EL (cell line): ENCODE results near the gene MYBPC2.
A peak's percentile ranks its signal among the peaks of the same experiment; 100 is the strongest.
"Not testable (repeated sequence)": the region's sequence is repeated elsewhere in the genome, so short reads cannot be mapped to it uniquely, and the experiment has no call there.

Experiments used
- DNase-seq: peaks from one replicate; pipeline ENCODE4 v3.0.0-alpha.2; 2016

Gene MYBPC2

DNA sequence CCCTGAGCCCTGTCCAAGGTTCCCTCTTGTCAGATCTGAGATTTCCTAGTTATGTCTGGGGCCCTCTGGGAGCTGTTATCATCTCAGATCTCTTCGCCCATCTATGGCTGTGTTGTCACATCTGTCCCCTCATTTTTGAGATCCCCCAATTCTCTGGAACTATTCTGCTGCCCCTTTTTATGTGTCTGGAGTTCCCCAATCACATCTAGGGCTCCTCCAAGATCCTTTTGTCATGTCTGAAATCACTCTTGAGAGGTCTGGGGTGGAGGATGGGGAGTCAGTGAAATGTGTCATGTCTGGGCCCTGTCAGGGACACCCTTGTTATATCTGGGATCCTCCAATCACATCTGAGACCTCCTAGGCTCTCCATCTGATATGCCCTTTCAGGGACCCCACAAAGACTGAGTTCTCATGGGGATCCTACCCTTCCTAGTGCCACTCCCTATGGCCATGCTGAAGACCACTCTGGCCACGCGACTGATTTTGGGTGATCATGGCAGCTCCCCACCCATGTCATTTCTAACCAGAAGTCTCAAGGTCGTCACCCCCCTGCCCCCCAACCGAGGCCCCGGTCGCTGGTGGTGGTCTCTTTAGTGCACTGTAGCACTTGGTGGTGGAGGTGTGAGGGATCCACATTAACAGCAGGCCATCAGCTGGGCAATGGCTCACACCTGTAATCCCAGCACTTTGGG, 3.8 kb upstream of the MYBPC2 start:
- DNase-seq, result no peak

DNA sequence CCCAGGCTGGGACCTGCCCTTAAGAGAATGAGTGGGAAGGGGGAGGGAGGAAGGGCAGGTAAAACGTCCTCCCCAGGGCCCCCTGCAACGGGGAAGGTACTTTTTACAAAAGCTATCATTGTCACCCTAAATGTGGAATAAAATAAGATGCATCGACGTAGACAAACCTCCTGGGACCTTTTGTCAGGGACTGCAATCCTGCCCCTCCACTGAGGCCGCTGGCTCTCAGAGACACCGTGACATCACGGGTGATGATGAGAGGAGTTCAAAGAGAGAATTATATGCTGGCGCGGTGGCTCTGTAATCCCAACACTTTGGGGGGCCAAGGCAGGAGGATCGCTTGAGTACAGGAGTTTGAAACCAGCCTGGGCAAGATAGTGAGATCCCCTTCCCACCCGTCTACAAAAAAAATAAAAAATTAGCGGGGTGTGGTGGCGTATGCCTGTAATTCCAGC, 1.8 kb upstream of the MYBPC2 start:
- DNase-seq, result no peak

DNA sequence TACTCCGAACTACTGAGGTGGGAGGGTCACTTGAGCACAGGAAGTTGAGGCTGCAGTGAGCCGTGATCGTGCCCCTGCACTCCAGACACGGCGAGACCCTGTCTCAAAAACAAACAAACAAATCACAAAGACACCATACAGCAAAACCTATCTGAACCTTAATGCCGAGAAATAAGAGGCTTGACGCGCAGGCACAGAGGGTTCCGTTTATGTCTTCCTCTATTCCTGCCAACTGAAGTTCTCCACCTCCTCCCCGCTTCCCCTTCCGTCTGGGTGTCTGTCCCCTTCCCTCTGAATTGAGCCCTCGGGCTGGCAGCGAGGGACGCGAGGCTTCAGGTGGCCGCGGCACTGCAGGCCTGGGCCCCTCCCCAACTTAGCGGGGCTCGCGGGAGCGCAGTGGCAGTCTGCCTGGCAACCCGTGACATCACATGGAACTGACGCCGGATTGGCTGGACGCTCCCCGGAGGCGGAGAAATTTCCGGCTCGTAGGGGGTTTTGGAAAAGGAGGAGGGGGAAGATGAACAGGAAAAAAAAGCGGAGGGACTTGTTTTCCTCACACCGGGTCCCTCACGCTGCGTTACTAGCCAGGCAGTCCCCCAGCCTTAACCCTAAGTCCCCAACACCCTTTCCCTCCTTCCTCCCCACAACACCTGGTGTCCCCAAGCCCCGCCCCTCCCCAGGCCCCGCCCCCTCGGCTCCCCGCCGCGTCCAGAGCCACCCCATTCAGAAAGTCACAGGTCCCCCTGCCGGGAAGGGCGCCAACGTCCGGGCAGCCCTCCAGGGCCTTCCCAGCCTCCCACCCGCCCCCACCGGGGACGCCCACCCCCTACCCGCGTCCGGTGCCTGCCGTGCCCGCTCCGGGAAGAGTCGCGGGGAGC, 1.1 kb upstream of the MYBPC2 start:
- peak; percentile 64 for DNase-seq

DNA sequence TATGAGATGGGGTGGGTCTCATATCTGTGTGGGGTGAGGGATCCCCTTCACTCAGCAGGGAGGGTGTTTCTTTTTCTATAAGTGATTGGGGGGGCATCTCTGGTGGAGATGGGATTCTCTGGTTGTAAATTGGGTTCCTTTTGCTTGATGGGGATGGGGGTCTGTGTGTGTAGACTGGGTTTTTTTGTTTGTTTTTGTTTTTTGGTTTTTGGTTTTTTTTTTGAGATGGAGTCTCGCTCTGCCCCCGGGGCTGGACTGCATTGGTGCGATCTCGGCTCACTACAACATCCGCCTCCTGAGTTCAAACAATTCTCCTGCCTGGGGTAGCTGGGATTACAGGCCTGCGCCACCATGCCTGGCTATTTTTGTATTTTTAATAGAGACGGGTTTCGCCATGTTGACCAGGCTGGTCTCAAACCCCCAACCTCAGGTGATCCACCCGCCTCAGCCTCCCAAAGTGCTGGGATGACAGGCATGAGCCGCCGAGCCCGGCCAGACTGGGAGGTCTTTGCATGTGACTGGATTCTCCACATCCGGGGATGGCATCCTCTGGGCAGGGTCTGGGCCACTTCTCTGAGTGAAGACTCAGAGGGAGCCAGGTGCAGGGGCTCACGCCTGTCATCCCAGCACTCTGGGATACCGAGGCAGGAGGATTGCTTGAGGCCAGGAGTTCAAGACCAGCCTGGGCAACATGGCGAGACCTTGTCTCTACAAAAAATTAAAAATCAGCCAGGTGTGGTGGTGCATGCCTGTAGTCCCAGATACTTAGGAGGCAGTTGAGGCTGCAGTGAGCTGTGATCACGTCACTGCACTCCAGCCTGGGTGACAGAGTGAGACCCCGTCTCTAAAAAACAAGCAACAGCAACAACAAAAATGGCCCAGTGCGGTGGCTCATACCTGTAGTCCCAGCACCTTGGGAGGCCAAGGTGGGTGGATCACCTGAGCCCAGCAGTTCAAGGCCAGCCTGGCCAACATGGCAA, 799 bp downstream of the MYBPC2 start:
- no peak for DNase-seq

DNA sequence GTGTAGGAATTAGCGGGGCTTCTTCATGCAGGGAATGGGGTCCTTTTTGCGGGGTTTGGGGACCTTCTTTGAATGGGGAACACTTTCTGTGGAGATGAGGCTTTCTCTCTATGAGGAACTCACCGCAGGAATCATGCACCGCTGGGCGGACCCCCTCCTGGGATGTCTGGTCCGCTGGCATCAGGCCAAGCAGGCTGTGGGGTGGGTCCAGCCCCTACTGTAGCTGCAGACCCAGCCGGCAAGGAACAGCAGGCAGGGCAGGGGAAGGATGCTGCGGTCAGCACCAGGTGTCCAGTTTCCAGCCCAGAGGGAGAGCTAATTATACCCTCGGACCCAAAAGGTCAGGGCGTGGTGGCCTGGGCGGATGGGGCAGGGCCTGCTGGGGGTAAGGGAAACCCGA, 1.8 kb downstream of the MYBPC2 start:
- DNase-seq, result no peak

DNA sequence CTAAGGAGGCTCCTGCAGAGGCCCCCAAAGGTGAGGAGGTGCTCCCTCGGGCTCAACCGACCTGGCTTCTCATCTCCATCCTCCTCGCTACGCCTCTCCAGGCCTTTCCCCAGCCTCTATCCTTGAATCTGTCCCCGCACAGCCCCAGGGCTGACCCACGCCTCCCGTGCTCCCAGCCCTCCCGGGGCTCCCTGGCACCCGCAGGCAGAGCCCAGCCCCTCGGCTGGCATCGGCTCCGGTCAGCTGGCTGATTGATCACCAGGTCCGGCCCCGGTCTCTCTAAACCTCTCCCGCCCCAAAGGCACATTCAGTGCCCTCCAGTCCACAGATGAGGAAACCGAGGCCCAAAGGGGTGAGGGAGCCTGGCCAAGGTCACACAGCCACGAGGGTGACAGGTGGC, 2.5 kb downstream of the MYBPC2 start:
- no peak for DNase-seq

DNA sequence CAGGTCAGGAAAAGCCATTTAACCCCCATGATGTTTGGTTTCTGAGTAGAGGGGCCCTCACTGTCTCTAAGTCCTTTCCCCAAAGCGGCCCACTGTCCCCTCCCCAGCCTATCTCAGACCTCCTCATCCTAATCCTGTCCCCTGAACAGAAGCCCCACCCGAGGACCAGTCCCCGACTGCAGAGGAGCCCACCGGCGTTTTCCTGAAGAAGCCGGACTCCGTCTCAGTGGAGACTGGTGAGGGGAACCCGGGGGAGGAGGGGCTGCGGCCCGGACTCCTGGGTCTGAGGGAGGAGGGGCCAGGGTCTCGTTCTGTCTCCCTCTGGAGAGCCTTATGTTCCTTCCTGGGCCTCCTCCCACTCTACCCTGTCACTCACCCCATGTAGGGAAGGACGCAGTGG, 2.9 kb downstream of the MYBPC2 start:
- DNase-seq, result no peak

DNA sequence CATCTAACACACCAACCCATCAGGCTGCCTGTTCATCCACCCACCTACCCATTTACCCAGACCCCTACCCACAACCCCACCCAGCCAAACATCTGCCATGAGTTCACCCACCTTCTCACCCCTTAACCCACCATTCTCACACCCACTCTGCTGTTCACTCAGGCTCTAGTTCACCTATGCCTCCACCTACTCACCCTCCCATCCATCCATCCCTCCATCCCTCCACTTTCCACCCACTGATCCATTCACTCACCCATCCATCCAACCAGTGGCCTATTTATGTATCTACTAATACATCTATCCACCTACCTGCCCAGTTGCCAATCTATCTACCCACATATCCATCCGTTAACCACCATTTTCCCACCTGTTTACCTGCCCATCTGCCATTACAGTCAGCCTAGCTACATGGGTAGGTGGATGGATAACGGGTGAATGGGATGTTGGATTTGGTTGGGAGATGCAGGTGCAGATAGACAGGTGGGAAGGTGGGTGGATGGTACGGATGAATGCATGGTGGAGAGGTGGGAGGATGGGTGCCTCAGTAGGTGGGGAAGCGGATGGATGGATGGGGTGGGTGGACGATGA, 5.3 kb downstream of the MYBPC2 start:
- DNase-seq, result no peak

DNA sequence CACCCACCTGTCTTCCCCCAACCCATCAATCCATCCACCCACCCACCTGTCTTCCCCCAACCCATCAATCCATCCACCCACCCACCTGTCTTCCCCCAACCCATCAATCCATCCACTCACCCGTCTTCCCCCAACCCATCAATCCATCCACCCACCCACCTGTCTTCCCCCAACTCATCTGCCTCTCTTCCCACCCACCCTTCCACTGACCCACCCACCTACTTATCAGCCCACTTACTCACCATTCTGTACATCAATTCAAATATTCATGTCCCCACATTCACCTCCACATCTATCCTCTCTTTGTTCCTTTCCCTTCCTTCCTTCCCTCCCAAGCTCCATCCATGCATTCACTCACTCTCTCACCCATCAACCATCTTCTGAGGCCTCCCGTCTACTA, 6.4 kb downstream of the MYBPC2 start:
- not testable (repeated sequence) for DNase-seq

DNA sequence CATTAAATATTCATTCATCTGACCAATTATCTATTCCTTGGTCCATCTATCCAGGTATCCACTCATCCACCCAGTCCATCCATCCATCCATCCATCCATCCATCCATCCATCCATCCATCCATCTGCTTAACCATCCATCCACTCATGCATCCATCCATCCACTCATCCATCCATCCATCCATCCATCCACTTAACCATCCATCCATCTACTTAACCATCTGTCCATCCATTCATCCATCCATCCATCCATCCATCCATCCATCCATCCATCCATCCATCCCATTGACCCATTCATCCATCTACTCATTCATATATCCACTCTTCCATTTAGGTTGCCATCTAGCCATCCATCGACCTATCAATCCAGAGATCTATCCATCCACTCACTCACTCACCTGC, 11.4 kb downstream of the MYBPC2 start:
- no peak for DNase-seq

DNA sequence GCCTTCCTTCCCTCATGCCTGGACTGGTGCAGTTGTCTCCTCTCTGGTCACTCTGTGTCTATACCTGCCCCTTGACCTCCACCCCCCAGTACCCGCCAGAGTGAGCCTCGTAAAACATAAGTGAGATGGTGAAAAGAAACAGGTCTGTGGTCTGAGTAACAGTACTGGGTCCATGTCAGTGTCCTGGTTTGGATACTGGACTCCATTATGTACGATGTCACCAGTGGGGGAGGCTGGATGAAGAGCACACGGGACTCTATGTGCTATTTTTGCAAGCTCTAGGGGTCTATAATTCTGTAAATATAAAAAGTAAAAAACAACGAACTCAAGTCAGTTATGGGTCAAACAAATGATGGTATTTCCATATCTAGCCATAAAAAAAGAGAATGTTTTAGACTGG, 14.4 kb downstream of the MYBPC2 start:
- DNase-seq, result no peak

DNA sequence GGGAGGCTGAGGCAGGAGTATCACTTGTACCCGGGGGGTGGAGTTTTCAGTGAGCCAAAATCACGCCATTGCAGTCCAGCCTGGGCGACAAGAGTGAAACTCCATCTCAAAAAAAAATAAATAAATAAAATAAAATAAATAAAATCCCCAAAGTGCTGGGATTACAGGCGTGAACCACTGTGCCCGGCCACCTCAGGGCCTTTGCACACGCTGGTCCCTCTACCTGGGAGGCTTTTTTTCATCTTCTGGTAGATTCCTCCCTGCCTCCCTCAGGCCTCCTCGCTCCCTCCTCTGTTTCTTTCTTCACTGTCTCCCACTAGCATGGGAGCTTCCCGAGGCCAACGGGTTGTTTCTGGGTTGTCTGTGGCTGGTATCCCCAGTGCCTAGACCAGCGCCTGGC, 15.1 kb downstream of the MYBPC2 start:
- no peak for DNase-seq

DNA sequence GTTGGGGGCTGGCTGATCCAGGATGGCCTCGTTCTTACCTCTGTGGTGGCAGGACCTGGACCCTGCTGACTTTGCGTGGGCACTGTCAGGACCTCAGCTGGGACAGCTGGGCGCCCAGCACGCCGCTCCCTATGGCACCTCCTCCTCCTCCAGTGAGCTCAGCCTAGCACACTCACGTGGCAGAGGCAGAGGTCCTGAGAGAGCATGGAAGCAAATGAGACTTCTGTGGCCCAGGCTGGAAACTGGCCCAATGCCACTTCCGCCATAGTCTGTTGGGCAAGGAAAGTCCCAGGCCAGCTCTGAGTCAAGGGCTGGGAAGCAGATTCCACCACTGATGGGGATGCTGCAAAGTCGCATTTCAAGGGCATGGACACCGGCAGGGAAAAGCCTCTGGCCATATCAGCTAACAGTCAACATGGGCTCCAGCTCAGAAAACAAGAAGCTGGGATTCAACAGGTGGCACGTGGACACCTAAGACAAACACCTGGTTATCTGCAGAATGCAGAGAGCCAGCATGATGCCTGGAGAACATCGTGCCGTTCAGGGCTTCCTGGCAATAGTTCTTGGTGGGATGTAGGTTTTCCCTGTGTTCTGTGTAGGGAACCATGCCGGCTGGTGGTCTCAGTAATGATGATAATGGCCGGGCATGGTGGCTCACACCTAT, 16.7 kb downstream of the MYBPC2 start:
- DNase-seq, result peak; percentile 38

DNA sequence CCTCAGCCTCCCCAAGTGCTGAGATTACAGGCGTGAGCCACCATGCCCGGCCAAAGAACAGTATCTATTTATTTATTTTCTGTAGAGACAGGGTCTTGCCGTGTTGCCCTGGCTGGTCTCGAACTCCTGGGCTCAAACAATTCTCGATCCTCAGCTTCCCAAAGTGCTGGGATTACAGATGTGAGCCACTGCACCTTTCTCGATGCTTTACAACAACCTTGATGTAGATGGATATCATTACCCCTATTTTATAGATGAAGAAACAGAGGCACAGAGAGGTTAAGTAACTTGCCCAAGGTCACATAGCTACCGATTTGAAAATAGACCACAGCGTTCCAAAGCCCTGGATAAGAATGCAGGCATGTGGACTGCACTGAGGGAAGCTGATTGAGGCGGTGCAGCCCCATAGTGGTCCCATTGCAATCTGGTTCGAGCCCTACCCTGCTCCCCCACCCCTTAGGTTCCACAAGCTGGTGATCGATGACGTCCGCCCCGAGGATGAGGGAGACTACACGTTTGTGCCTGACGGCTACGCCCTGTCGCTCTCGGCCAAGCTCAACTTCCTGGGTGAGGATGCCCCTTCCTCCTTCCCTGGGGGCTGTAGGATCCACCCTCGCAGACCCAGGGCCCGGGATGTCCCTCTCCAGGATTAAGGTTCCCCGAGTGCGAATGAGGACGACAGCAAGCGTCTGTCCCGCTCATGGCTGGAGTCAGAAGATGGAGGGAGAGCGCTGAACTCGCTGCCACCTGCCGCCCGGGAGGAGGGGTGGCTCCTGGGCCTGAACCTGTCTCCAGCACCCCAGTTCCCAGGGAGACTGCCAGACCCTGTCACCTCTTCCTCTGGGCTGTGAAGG, 17.9 kb downstream of the MYBPC2 start:
- DNase-seq, result no peak

DNA sequence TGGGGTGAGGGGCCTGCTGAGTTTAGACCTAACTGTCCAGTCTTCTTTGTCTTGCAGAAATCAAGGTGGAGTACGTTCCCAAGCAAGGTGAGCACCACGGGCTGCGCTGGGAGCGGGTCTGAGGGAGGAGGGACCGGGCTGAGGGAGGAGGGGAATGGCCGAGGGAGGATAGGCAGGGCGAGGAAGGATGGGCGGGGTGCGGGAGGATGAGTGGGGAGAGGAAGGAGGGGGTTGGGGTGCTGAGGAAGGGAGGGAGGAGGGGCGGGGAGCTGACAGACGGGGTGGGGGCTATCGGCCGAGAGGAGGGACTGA, 18.5 kb downstream of the MYBPC2 start:
- DNase-seq, result no peak

DNA sequence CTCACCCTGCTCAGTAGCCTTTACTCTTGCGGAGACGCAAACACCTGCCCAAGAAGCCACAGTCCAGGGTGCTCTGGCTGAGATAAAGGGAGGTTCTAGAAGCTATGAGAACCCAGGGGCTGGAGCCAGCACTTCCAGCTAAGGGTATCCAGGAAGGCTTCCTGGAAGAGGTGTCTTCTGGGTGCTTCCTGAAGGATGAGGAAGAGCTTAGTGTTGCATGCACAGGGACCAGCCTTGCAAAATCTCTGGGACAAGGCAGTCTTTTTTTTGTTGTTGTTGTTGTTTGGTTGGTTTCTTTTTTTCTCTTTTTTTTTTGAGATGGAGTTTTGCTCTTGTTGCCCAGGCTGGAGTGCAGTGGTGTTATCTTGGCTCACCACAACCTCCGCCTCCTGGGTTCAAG, 20.6 kb downstream of the MYBPC2 start:
- DNase-seq, result no peak

DNA sequence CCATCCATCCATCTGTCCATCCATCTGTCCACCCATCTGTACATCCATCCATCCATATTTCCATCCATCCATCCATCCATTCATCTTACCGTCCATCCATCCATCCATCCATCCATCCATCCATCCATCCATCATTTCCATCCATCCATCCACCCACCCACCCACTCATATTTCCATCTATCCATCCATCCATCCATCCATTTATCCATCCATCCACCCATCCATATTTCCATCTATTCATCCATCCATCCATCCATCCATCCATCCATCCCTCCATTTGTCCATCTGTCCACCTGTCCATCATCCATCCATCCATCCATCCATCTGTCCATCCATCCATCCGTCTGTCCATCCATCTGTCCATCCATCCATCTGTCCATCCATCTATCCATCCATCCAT, 23.3 kb downstream of the MYBPC2 start:
- no peak for DNase-seq

DNA sequence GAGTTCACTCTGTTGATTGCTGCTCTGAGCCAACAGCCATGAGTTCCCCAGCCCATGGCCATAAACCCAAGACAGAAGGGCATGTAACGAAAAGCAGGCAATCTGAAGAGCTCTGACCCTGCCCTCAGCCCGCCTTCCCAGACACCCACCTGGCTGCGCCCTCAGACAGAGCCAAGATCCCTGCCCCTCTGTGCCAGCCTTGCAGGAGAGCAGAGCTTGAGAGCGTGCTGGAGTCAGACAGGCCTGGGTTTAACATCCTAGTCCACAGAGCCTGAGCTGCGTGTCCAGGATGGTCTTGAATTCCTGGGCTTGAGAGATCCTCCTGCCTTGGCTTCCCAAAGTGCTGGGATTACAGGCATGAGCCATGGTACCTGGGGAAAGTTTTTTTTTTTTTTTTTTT, 24.6 kb downstream of the MYBPC2 start:
- DNase-seq, result no peak

DNA sequence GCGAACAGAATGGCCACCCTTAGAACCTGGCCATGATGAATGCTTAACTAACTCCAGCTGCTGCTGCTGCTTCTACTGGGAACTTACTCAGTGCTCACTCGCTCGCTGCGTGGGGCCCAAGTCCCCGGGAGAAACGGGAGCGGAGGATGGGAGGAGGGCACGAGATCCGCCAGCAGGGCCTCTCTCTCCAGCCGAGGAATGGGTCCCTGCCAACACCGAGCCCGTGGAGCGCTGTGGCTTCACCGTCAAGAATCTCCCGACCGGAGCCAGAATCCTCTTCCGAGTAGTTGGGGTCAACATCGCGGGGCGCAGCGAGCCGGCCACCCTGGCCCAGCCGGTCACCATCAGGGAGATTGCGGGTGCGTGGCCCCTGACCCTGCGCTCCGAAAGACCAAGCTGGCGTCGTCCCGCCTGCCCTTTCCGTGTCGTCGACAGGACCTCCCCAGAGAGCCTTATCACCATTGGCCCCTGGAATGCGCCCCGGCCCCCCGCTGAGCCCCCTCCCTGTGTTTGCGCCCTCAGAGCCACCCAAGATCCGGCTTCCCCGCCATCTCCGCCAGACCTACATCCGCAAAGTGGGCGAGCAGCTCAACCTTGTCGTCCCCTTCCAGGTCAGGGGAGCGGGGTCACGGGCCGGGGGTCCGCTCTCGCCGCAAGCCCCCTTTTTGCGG, 25.8 kb downstream of the MYBPC2 start:
- DNase-seq, result no peak

DNA sequence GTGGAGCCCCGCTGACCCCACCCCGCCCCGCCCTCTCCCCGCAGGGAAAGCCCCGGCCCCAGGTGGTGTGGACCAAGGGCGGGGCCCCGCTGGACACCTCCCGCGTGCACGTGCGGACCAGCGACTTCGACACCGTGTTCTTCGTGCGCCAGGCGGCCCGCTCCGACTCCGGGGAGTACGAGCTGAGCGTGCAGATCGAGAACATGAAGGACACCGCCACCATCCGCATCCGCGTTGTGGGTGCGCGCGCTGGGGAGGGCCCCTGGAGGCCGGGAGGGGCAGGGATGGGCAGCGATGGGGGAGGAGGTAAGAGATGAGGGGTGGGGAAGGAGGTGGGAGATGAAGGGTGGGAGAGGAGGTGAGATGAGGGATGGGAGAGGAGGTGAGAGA, 26.4 kb downstream of the MYBPC2 start:
- no peak for DNase-seq

DNA sequence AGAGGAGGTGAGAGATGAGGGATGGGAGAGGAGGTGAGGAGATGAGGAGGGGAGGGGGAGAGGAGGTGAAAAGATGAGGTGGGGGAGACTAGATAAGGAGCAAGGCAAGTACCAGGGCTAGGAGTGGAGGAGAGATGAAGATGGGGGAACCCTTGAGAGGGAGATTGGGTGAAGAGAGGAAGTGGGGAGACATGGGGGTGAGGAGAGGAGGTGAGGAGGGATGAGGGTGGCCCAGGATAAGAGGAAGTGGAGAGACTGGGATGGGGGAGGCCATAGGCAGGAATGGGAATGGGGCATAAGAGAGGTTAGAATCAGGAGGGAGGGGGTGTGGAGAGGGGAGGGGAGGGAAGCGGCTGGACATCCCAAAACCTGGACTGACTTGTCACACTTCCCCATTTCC, 26.9 kb downstream of the MYBPC2 start:
- no peak for DNase-seq
